ENCODE results near the gene ATP6V1G2.

DNA sequence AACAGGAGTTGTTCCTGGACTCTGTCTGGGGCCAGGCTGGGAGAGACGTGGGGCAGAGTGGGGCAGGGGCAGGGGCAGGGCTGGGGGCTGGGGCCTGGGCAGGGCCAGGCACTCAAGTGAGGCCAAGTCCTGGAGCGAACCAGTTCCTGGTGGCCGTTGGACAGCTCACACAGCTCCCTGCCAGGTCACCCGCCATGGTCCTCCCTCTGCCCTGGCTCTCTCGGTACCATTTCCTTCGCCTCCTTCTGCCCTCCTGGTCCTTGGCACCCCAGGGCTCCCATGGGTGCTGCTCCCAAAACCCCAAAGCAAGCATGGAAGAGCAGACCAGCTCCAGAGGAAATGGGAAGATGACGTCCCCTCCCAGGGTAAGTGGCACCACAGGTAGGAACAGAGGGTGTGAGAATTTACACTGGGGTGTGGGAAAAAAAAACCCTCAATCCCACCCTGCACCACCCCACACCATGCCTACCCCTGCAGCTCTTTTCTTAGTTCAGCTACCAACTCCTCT is 17.5 kb downstream of the ATP6V1G2 start, which contains the start of gene MCCD1:
- TF ChIP-seq EZH2phosphoT487 (IDR thresholded peaks at IDR 0.05; ENCODE audit: insufficient read depth, low read depth) (no peak), EZH2 (IDR thresholded peaks at IDR 0.05; ENCODE audit: insufficient read depth, poor library complexity, severe bottlenecking) (no peak)

All from GM23248 (cell line).